ENCODE data around the gene SHCBP1.
"Not testable (repeated sequence)": the region's sequence is repeated elsewhere in the genome, so short reads cannot be mapped to it uniquely, and the experiment has no call there.

The SHCBP1 gene, protein sequence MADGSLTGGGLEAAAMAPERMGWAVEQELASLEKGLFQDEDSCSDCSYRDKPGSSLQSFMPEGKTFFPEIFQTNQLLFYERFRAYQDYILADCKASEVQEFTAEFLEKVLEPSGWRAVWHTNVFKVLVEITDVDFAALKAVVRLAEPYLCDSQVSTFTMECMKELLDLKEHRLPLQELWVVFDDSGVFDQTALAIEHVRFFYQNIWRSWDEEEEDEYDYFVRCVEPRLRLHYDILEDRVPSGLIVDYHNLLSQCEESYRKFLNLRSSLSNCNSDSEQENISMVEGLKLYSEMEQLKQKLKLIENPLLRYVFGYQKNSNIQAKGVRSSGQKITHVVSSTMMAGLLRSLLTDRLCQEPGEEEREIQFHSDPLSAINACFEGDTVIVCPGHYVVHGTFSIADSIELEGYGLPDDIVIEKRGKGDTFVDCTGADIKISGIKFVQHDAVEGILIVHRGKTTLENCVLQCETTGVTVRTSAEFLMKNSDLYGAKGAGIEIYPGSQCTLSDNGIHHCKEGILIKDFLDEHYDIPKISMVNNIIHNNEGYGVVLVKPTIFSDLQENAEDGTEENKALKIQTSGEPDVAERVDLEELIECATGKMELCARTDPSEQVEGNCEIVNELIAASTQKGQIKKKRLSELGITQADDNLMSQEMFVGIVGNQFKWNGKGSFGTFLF

DNA sequence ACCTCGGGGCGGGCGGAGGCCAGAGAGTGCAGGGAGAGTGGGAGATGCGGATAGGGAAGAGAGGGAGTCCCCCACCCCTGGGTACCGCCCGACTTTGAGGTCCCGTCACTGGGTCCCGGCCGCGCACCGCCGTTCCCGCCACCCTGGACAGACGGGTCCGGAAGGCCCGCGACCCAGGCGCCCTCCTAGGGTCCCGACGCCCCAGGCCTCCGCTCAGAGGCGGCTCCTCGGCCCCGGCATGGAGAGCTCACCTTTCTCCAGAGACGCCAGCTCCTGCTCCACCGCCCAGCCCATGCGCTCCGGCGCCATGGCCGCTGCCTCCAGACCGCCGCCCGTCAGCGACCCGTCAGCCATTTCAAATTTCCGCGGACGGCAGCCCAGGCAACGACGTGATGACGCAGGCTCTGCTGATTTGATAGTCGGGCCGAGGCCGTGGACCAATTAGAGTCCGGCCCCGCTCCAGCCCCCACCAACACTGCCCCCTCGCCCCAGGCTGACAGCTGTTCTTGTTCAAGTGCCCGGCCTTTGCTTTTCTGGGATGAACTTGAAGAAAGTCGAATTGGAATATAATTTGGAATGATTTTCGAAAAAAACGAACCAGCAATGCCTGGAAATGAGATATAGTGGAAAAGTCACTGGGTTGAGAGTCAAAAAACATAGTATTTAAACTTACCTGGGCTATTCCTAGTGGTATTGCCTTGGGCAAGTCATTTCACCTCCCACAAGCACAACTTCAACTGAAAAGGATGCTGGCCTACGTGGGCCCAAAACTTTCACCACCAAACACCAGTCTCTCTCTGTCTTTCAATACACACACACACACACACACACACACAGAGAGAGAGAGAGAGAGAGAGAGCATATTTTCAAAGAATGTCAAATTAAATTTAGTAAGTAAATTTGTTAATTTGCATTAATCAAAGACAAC is at the start of gene SHCBP1:
SHCBP1 (minus strand) TSS at position 374 of the 928 bp plus-strand sequence; CDS start at position 354, 20 bp downstream.
- peak; percentile 74 to 90 (median 82) for DNase-seq

GRCh38 chr16:46662123-46662522 is 40.9 kb upstream of the SHCBP1 start:
- DNase-seq = no peak

DNA sequence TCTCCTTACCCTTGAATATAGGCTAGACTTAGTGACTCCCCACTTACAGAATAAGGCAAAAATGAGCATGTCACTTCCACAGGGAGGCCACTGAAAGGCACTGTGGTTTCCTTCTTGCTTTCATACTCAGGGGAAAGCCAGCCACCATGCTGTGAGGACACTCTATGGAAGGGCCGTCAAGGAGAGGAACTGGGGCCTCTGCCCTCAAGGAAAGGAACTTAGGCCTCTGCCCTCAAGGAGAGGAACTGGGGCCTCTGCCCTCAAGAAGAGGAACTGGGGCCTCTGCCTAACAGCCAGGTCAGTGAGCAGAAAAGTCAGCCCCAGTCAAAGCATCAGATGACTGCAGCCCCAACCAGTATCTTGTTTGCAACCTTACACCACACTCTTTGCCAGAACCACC is 37.7 kb upstream of the SHCBP1 start:
- no peak for DNase-seq

GRCh38 chr16:46651305-46651704 is 30.1 kb upstream of the SHCBP1 start:
- no peak for DNase-seq

DNA sequence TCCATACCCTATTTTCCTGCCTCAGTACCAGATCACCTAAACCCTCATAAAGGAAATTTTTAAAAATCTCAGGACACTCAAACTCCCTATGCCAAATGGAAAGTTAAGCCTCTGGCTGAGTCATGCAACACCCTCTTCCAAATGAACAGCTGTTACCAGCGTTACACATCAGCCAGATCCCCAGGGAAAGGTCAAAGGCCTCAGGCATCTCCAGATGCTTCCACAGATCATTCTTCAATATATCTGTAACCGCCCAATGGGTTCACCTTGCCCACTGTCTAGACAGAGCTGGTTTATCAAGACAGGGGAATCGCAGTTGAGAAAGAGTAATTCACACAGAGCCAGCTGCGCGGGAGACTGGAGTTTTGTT is 29.1 kb upstream of the SHCBP1 start:
- DNase-seq = no peak

- no peak for DNase-seq
These were observed 28.5 kb upstream of the SHCBP1 start for GRCh38 chr16:46649588-46650253.

DNA sequence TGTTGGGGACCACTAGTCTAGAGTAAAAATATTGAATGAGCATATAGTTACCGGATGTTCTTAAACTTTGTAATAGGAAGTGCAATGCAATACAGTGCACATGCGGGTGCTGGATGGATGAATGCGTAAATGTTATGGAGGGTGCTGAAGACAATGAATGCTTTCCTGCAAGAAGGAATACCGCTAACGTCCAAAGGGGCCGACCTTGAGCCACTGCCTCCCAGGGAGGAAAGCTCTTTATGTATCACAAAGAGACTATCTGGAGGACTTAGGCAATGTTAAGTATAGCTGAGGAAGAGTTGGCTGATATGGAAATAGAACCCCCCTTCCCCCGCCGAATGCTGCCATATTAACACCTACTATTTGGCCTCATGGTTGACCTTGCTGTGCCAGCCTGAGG is 27.5 kb upstream of the SHCBP1 start:
- no peak for DNase-seq

- no peak for DNase-seq
These were observed 18.1 kb upstream of the SHCBP1 start for GRCh38 chr16:46638947-46639925.

DNA sequence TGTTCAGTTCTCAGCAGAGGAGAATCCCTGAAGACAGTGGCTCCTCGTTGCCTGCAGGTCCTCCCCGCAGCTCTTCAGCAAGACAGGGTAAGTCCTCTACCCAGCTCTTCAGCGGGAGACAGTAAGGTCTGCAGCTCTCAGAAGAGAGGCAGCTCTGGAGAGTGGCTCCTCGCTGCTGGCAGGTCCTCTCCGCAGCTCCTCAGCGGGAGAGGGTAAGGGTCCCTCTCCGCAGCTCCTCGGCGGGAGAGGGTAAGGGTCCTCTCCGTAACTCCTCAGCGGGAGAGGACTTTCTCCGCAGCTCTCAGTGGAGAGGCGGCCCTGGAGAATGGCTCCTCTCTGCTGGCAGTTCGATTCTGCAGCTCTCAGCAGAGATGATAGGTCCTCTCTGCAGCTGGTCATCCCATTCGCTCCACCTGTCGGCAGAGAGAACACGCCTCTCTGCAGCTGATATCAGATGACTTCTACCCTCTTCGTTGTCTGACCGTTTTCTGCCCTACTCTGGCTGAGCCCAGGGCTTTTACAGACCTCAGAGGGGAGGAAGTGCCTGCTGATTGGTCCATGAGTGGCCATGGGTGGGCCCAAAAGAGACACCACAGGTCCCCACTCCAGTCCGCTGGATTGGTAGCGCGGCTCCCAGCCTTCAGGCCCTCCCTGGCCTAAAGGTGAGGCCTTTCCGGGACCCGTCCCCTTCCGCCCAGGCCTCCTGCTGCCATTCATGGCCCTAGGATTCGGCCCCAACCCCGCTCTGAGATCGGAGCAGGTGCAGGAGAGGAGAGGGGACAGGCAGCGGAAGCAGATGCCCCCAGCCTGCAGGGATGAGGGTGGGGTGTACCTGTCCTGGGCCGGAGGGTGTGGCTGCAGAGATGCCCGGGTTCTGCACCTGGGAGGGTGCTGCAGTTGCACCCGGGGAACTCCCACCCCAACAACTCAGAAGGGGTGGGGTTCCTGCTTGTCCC is 11.9 kb upstream of the SHCBP1 start:
- peak in 1 of 3 experiments; percentile 11 for DNase-seq

DNA sequence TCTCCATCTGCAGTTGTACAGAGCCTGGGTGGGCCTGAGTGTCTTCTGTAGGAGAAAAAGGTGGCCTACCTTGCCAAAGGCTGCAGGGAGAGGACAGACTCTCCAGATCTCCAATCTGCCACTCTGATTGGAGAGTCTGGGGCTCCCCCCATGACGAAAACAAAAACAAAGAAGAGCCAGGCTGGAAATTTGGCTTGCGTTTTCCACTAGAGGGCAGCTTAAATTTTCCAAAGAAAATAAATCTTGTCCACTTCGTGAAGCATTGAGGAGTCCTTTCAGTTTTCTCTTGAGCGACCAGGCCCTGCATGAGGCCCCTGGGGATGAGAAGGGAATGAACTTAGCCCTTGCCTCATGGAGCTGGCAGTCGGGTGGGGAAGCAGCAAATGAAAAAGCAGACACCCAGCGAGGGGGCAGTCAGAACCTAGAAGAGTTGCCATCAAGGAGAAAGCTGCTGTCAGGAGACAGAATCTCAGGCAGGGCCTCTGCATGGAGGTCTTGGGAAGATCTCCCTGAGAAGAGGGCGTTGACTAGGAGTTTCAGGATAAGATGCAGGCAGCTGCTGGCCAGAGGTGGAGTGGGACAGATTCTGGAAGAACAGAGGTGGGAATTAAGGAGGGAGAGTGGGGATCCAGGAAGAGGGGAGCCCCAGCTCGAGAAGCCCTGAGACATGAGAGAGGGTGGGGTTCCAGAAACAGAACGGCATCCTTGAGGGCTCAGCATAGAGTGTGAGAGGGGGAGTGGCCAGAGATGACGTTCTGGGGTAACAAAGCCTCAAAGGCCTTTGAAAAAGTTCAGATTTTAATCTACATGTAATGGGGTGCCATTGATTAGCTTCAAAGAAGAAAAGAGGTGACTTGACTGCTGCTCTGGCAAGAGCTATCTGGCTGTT is 8.4 kb upstream of the SHCBP1 start:
- no peak for DNase-seq

DNA sequence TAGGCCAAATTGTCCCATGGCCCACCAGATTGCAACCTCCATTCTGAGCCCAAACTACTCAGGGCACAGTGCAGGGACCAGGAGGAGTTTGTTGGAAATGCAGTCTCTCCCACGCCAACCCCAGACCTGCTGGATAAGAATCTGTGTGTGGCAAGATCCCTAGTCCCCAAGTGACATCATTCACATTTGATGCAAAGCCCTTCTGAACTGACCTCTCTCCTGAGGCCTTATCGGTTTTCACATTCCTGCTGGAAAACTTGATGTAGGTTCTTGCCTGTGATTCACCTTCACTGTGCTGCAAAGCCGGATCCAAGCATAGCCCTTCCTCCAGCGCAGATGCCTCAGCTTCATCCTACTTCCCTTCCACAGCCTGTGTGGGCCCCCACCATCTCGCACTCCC is 6.6 kb upstream of the SHCBP1 start:
- no peak for DNase-seq

- DNase-seq = not testable (repeated sequence)
These were observed 5.5 kb upstream of the SHCBP1 start for GRCh38 chr16:46626681-46627080.

DNA sequence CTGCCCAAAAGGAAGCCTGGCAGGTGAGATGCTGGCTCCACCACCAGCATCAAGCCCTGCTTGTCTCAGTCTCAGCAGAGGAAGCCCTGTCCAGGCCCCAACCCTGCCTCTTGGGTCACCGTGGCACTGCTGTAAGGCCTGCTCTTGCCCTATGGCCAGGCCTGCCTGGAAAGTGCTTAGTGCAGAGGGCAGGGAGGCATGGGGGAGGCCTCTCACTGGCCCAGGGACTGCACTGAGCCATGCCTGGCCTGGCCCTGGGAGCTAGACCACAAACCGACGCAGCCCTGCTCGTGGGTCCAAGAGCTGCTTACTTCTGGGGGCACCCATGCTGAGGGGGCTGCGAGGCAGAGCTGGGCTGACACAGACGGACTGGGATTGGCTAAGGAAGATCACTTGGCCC is 3.7 kb upstream of the SHCBP1 start:
- DNase-seq = not testable (repeated sequence)

GRCh38 chr16:46623707-46624106 is 2.5 kb upstream of the SHCBP1 start:
- DNase-seq = not testable (repeated sequence)

DNA sequence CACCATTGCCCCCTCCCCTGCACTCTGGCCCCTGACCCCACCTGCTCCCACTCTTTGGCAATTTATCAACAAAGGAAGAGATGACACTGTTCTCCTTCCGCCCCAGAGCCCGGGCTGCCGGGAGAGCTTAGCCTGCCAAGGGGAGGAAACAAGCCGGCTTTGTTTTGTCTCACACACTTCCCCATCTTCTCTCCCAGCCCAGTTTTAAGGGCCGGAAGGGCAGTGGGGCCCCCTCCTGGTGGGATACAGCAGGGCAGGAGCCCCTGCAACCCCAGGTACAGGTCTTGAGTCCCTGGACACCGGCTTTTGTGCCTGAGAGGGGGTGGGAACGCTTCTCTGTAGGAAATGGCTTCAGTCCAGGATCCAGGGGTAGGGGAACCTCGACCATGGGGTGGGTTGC is 2.1 kb upstream of the SHCBP1 start:
- not testable (repeated sequence) for DNase-seq

- no peak for DNase-seq
These were observed 926 bp upstream of the SHCBP1 start for GRCh38 chr16:46621934-46622676.

- no peak for DNase-seq
These were observed 743 bp downstream of the SHCBP1 start for GRCh38 chr16:46620266-46621005.

GRCh38 chr16:46618516-46618915 is 2.7 kb downstream of the SHCBP1 start:
- no peak for DNase-seq
